A673 (cell line): ENCODE results near the gene CDK5RAP2.

Experiments used
- EZH2 ChIP-seq: fragments of 200-600 bp; sonication (generic); IDR thresholded peaks from 2 replicates; pipeline ENCODE4 v1.6.1; 2017; ENCODE audit warnings: borderline replicate concordance, low read depth, mild to moderate bottlenecking, mixed read lengths, antibody characterized with exemption, low read length; ENCODE audit not compliant: poor library complexity, severe bottlenecking
- TF ChIP-seq, protein P1 (sequence below): fragments of 300-800, 200-600 bp; sonication (generic); conservative IDR thresholded peaks from 2 replicates; pipeline ENCODE4 v1.5.1; 2017; ENCODE audit warnings: low read depth, mild to moderate bottlenecking, antibody characterized with exemption, low read length, moderate library complexity, mixed read lengths

DNA sequence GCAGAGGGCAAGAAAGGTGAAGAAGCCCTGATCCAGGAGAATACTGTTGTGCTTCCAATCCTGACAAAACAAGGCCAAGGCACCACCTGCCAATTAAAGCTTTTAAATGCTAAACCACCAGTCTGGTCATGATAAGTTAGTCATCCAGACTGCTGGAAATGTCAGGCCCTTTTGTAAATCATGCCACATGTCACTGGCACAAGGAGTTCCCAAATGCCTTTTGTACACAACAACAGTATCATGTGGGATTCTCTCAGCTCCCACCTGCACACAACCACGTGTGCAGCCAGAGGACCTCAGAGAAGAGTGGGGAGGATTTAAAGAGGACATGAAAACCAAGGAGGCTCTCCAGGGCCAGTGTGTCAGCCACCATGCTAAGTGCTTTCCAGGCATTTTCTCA is 99.3 kb downstream of the CDK5RAP2 start:
- TF ChIP-seq, protein P1, sequence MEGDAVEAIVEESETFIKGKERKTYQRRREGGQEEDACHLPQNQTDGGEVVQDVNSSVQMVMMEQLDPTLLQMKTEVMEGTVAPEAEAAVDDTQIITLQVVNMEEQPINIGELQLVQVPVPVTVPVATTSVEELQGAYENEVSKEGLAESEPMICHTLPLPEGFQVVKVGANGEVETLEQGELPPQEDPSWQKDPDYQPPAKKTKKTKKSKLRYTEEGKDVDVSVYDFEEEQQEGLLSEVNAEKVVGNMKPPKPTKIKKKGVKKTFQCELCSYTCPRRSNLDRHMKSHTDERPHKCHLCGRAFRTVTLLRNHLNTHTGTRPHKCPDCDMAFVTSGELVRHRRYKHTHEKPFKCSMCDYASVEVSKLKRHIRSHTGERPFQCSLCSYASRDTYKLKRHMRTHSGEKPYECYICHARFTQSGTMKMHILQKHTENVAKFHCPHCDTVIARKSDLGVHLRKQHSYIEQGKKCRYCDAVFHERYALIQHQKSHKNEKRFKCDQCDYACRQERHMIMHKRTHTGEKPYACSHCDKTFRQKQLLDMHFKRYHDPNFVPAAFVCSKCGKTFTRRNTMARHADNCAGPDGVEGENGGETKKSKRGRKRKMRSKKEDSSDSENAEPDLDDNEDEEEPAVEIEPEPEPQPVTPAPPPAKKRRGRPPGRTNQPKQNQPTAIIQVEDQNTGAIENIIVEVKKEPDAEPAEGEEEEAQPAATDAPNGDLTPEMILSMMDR, result no peak
- no peak for TF ChIP-seq EZH2
